H1 (cell line): Measurements from ENCODE around the gene ARHGAP26. TPM values are rescaled to one million over a fixed set of nuclear protein-coding genes. Genes with fewer than 3 reads are reported as not detected.

Source experiments
- CTCF ChIA-PET: fragments of 300-600 bp; sonication (Branson Sonifier 250); formaldehyde crosslinking; loops from one replicate; lab custom pipeline; 2021; ENCODE audit not compliant: partially characterized antibody; lab: Charles Lee
- POLR2A ChIA-PET: fragments of 300-600 bp; sonication (Branson Sonifier 250); formaldehyde crosslinking; loops from one replicate; lab custom pipeline; 2021; ENCODE audit warnings: inconsistent platforms; ENCODE audit not compliant: partially characterized antibody; lab: Charles Lee
- DNase-seq, 2 experiments: peaks; one replicate each; pipeline versions ENCODE4 v3.0.0 to v3.0.0-alpha.2; 2010 to 2022; ENCODE audit warnings: low spot score in 2 of 2, low read depth in 1 of 2, mixed read lengths in 1 of 2
- FAIRE-seq: peaks from 2 replicates; lab custom pipeline; 2011; peaks lifted over from hg19 to GRCh38; lab: Jason Lieb, UNC
- H2AFZ ChIP-seq: 2 replicates; pipeline ENCODE4 v1.8.1; 2012; ENCODE audit warnings: low read length, inconsistent platforms
- H2AK5ac ChIP-seq: 2 replicates; pipeline ENCODE4 v1.6.1; 2013; ENCODE audit warnings: low read depth, low read length
- H2BK120ac ChIP-seq: replicated peaks from 2 replicates; pipeline ENCODE3; 2013; ENCODE audit warnings: low read depth, low read length, inconsistent platforms
- H2BK12ac ChIP-seq: 2 replicates; pipeline ENCODE4 v1.6.1; 2013; ENCODE audit warnings: low read depth, low read length
- H2BK15ac ChIP-seq: 2 replicates; pipeline ENCODE4 v1.6.1; 2013; ENCODE audit warnings: low read length
- H2BK20ac ChIP-seq: 2 replicates; pipeline ENCODE4 v1.6.1; 2013; ENCODE audit warnings: low read length
- H2BK5ac ChIP-seq: 2 replicates; pipeline ENCODE4 v1.6.1; 2013; ENCODE audit warnings: low read depth, low read length
- H3K14ac ChIP-seq: 2 replicates; pipeline ENCODE4 v1.6.1; 2013; ENCODE audit warnings: inconsistent platforms; ENCODE audit not compliant: insufficient read length
- H3K18ac ChIP-seq: 2 replicates; pipeline ENCODE4 v1.6.1; 2013; ENCODE audit warnings: low read length; ENCODE audit errors: extremely low read depth
- H3K23ac ChIP-seq: 2 replicates; pipeline ENCODE4 v1.6.1; 2013; ENCODE audit warnings: inconsistent platforms; ENCODE audit not compliant: insufficient read length
- H3K23me2 ChIP-seq: 2 replicates; pipeline ENCODE4 v1.6.1; 2013; ENCODE audit warnings: low read depth, low read length
- H3K27ac ChIP-seq: 2 replicates; pipeline ENCODE4 v1.6.1; 2011; ENCODE audit warnings: low read depth, low read length, inconsistent platforms
- H3K27me3 ChIP-seq, 4 experiments: replicated peaks in 1 of 4; 1 replicate in 1 of 4; 2 replicates in 3 of 4; pipeline versions ENCODE4 v1.6.1 to v1.8.1; 2011 to 2013; ENCODE audit warnings: low read length in 3 of 4, mild to moderate bottlenecking in 3 of 4, inconsistent platforms in 2 of 4, mixed read lengths in 2 of 4, moderate library complexity in 1 of 4; ENCODE audit not compliant: control insufficient read depth in 3 of 4, insufficient read depth in 3 of 4; ENCODE audit errors: extremely low read depth in 1 of 4
- H3K36me3 ChIP-seq, 4 experiments: 2 replicates each; pipeline versions ENCODE4 v1.6.1 to v1.8.1; 2011 to 2013; ENCODE audit warnings: mild to moderate bottlenecking in 4 of 4, low read length in 3 of 4, moderate library complexity in 2 of 4, control low read depth in 1 of 4, inconsistent platforms in 1 of 4; ENCODE audit not compliant: insufficient read depth in 4 of 4, control insufficient read depth in 2 of 4
- H3K4ac ChIP-seq: replicated peaks from 2 replicates; pipeline ENCODE3; 2013; ENCODE audit warnings: low read length, low read depth, mixed read lengths, inconsistent platforms; ENCODE audit not compliant: insufficient read length
- H3K4me1 ChIP-seq, 4 experiments: replicated peaks in 1 of 4; 1 replicate in 1 of 4; 2 replicates in 3 of 4; pipeline versions ENCODE4 v1.6.1 to v1.8.1; 2011 to 2013; ENCODE audit warnings: low read length in 3 of 4, inconsistent platforms in 2 of 4, mixed read lengths in 1 of 4; ENCODE audit not compliant: insufficient read depth in 4 of 4, control insufficient read depth in 3 of 4
- H3K4me2 ChIP-seq, 2 experiments: 2 replicates each; pipeline versions ENCODE4 v1.6.1 to v1.8.1; 2011 to 2013; ENCODE audit warnings: low read depth in 2 of 2, low read length in 2 of 2, control low read depth in 1 of 2, inconsistent platforms in 1 of 2, mild to moderate bottlenecking in 1 of 2; ENCODE audit not compliant: insufficient read depth in 1 of 2
- H3K4me3 ChIP-seq, 4 experiments: fragments of 200-600, 300-600 bp in 1 of 4; sonication (generic), shearing (Covaris generic), sonication (Bioruptor Twin) in 1 of 4; 2 replicates each; pipeline versions ENCODE4 v1.5.1 to v1.8.1; 2011 to 2016; ENCODE audit warnings: low read length in 4 of 4, low read depth in 3 of 4, control low read depth in 2 of 4, inconsistent platforms in 2 of 4, mild to moderate bottlenecking in 2 of 4, mixed read lengths in 1 of 4, moderate library complexity in 1 of 4; ENCODE audit not compliant: insufficient read depth in 2 of 4; ENCODE audit errors: extremely low read depth in 1 of 4
- H3K56ac ChIP-seq: replicated peaks from 2 replicates; pipeline ENCODE3; 2013; ENCODE audit warnings: low read depth, mild to moderate bottlenecking, mixed read lengths, low read length, inconsistent platforms; ENCODE audit not compliant: insufficient read length
- H3K79me1 ChIP-seq: 2 replicates; pipeline ENCODE4 v1.6.1; 2013; ENCODE audit warnings: low read depth, low read length, control low read depth
- H3K79me2 ChIP-seq, 2 experiments: 2 replicates each; pipeline versions ENCODE4 v1.6.1 to v1.8.1; 2012 to 2013; ENCODE audit warnings: low read length in 2 of 2, mild to moderate bottlenecking in 2 of 2, inconsistent platforms in 1 of 2; ENCODE audit not compliant: insufficient read depth in 2 of 2, control insufficient read depth in 1 of 2
- H3K9ac ChIP-seq, 4 experiments: replicated peaks in 1 of 4; 1 replicate in 1 of 4; 2 replicates in 3 of 4; pipeline versions ENCODE4 v1.6.1 to v1.8.1; 2011 to 2013; ENCODE audit warnings: low read depth in 3 of 4, low read length in 3 of 4, control low read depth in 2 of 4, mild to moderate bottlenecking in 2 of 4, moderate library complexity in 2 of 4, inconsistent platforms in 1 of 4; ENCODE audit errors: extremely low read depth in 1 of 4
- H3K9me3 ChIP-seq, 2 experiments: 2 replicates each; pipeline versions ENCODE4 v1.6.1 to v1.8.1; 2012 to 2013; ENCODE audit warnings: mild to moderate bottlenecking in 2 of 2, moderate library complexity in 2 of 2, control low read depth in 1 of 2, inconsistent platforms in 1 of 2, low read depth in 1 of 2, low read length in 1 of 2, mixed read lengths in 1 of 2; ENCODE audit not compliant: insufficient read depth in 2 of 2
- H4K20me1 ChIP-seq, 2 experiments: replicated peaks in 1 of 2; 2 replicates each; pipeline versions ENCODE3 to v1.8.1; 2011 to 2013; ENCODE audit warnings: inconsistent platforms in 2 of 2, low read length in 2 of 2, mild to moderate bottlenecking in 1 of 2; ENCODE audit not compliant: insufficient read depth in 2 of 2, control insufficient read depth in 1 of 2
- H4K5ac ChIP-seq: 2 replicates; pipeline ENCODE4 v1.6.1; 2013; ENCODE audit warnings: low read length, low read depth, mixed read lengths, inconsistent platforms; ENCODE audit not compliant: insufficient read length
- H4K8ac ChIP-seq: 2 replicates; pipeline ENCODE4 v1.8.0; 2013; ENCODE audit warnings: mild to moderate bottlenecking, moderate library complexity, low read length, inconsistent platforms; ENCODE audit not compliant: insufficient read depth; ENCODE audit errors: extremely low read depth
- H4K91ac ChIP-seq: replicated peaks from 2 replicates; pipeline ENCODE3; 2013; ENCODE audit warnings: low read length, mixed read lengths, inconsistent platforms; ENCODE audit not compliant: insufficient read length
- WGBS, 2 experiments: shearing (Covaris generic) in 1 of 2; methylation state at CpG; one replicate each; pipeline versions ENCODE4 v1.1.6 to v1.1.7; 2013 to 2015; ENCODE audit warnings: low lambda C conversion rate in 2 of 2, mixed read lengths in 2 of 2, inconsistent platforms in 1 of 2, low coverage in 1 of 2, missing lambda C conversion rate in 1 of 2; ENCODE audit not compliant: insufficient replicate concordance in 2 of 2, insufficient coverage in 1 of 2, insufficient read length in 1 of 2; ENCODE audit errors: extremely low coverage in 1 of 2, missing lambda C conversion rate in 1 of 2; 5-methylcytosine and 5-hydroxymethylcytosine counted together
- polyA plus RNA-seq, 7 experiments: library from polyadenylated mRNA; depleted of rRNA in 3 of 7; stranded (reverse) in 5 of 7; unstranded in 2 of 7; fragments of >200 nt in 5 of 7; fragments of 200-250 nt in 2 of 7; gene quantifications; 1 replicate in 5 of 7; 2 replicates in 1 of 7; 4 replicates in 1 of 7; pipeline versions ENCODE4 v1.2.1 to v1.2.3, GENCODE V29; 2011 to 2013; ENCODE audit warnings: missing spikeins in 2 of 7, mixed read lengths in 2 of 7
- total RNA-seq: library from RNA; stranded (reverse); fragmentation: NEBNext Ultra II Directional; extraction: Animal tissue kit (Norgen Biotek cat#: 25700); gene quantifications from 2 replicates; pipeline ENCODE4 v1.2.1, GENCODE V29; 2021

Gene ARHGAP26
- total and polyA plus RNA-seq, 2 of the 8 experiments (the other 6 are each of a cell fraction or from before 2014, with no cell fraction given) = 7.1 to 24.8 TPM

DNA sequence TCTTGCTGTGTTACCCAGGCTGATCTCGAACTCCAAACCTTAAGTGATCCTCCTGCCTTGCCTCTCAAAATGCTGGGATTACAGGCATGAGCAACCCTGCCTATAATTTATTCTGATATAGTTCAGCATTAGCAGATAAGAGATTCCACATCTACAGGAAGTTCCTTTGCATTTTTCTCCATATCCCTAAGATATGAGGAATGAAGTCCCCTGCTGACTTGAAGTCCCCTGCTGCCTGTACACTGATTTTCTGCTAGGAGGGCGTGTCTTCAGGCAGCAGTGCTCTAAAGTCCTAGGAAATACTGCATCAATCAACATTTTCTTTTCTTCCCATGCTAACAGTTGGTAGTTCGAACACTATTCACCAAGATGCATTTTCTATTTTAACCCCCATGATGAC is 105.8 kb downstream of the ARHGAP26 start:
- no peak overlapping the region for H2BK120ac ChIP-seq
- H2AFZ ChIP-seq = no peak overlapping the region
- H3K18ac ChIP-seq = no peak overlapping the region
- DNase-seq (no peak), FAIRE-seq (no peak)
- no peak overlapping the region for H3K27ac ChIP-seq
- no peak overlapping the region for H2BK20ac ChIP-seq
- H3K4me3 ChIP-seq = no peak overlapping the region
- H3K4me1 ChIP-seq = peaks cover 3 to 6% (median 5%) of the 10 kb centered on the region in 4 experiments; a peak in 6 of 7 replicates
- H2BK15ac ChIP-seq = no peak overlapping the region
- no peak overlapping the region for H3K4me2 ChIP-seq
- 90% methylated on average over 3 of the region's 3 CpGs; no CpG with 5 or more reads in 1 of the 2 experiments for WGBS, 2 experiments
- H3K14ac ChIP-seq = no peak overlapping the region
- H3K23me2 ChIP-seq = no peaks in the 10 kb centered on the region
- no peaks in the 10 kb centered on the region for H3K79me1 ChIP-seq
- H3K23ac ChIP-seq = no peak overlapping the region
- H2BK12ac ChIP-seq = no peak overlapping the region
- no peak overlapping the region for H2BK5ac ChIP-seq
- H3K4ac ChIP-seq = no peak overlapping the region
- no peaks in the 10 kb centered on the region for H3K9me3 ChIP-seq
- no peaks in the 10 kb centered on the region for H3K79me2 ChIP-seq
- no peak overlapping the region for H3K9ac ChIP-seq
- no peak overlapping the region for H4K91ac ChIP-seq
- POLR2A ChIA-PET = interaction anchor here (0.5 kb wide), 1 partner anchor 75 kb away, joined by 3 read pairs; no protein-coding TSS in a partner anchor
- no peak overlapping the region for H4K8ac ChIP-seq
- no peak overlapping the region for H2AK5ac ChIP-seq
- H3K27me3 ChIP-seq = no peaks in the 10 kb centered on the region
- H4K5ac ChIP-seq = no peak overlapping the region
- no peaks in the 10 kb centered on the region for H4K20me1 ChIP-seq
- no peaks in the 10 kb centered on the region for H3K36me3 ChIP-seq
- H3K56ac ChIP-seq = no peak overlapping the region
- CTCF ChIA-PET = interaction anchor here (0.8 to 26.2 kb wide), 12 partner anchors 9 to 216 kb away, joined by 3 to 632 read pairs (median 12); partner anchors contain the start of gene ARHGAP26
